Chondrocyte (in vitro differentiated cells): ENCODE data around the gene KISS1R. TPM values are rescaled to one million over a fixed set of nuclear protein-coding genes. Genes with fewer than 3 reads are reported as not detected.

Source experiments
- DNase-seq: peaks from one replicate; pipeline ENCODE4 v3.0.0; 2021; ENCODE audit warnings: mixed read lengths, low spot score
- H3K27ac Mint-ChIP-seq: one replicate; pipeline ENCODE4 v1.8.0; 2021; ENCODE audit warnings: mild to moderate bottlenecking, moderate library complexity, mixed read lengths; ENCODE audit not compliant: unreplicated experiment
- H3K27me3 Mint-ChIP-seq: 2 replicates; pipeline ENCODE4 v1.8.0; 2021; ENCODE audit warnings: low read depth, mixed read lengths
- H3K36me3 Mint-ChIP-seq: 2 replicates; pipeline ENCODE4 v1.8.0; 2021; ENCODE audit warnings: low read depth, mixed read lengths
- H3K4me1 Mint-ChIP-seq: 2 replicates; pipeline ENCODE4 v1.8.0; 2021; ENCODE audit warnings: low read depth, mild to moderate bottlenecking, mixed read lengths
- H3K4me3 Mint-ChIP-seq: one replicate; pipeline ENCODE4 v1.8.0; 2021; ENCODE audit warnings: mild to moderate bottlenecking, moderate library complexity, mixed read lengths; ENCODE audit not compliant: unreplicated experiment
- H3K9me3 Mint-ChIP-seq: 2 replicates; pipeline ENCODE4 v1.8.0; 2021; ENCODE audit warnings: low read depth, mixed read lengths
- CTCF ChIP-seq: fragments of 200-600 bp; sonication (generic); IDR thresholded peaks from 2 replicates; pipeline ENCODE4 v1.5.0; 2021; ENCODE audit warnings: antibody characterized with exemption, mild to moderate bottlenecking, moderate library complexity
- total RNA-seq: library from RNA; stranded (reverse); gene quantifications from 3 replicates; pipeline ENCODE4 v1.2.1, GENCODE V29; 2021

The KISS1R gene
- total RNA-seq, 1 donor from 2014 or later: 0.17 TPM

- no peak for TF ChIP-seq CTCF
- peaks cover 2% of the 10 kb centered on the region for H3K36me3 Mint-ChIP-seq
- peak overlapping the region; percentile 51 for H3K27ac Mint-ChIP-seq
- peak overlapping the region; percentile 54 for H3K4me3 Mint-ChIP-seq
- peaks cover 12% of the 10 kb centered on the region for H3K4me1 Mint-ChIP-seq
- H3K9me3 Mint-ChIP-seq: no peaks in the 10 kb centered on the region
- no peaks in the 10 kb centered on the region for H3K27me3 Mint-ChIP-seq
- no peak for DNase-seq
Measured at GRCh38 chr19:941292-942132, 24.4 kb downstream of the KISS1R start.

- no peak for DNase-seq
- Mint-ChIP-seq H3K27ac (no peak overlapping the region), H3K9me3 (no peaks in the 10 kb centered on the region), H3K4me1 (peaks cover 12% of the 10 kb centered on the region), H3K36me3 (peaks cover 2% of the 10 kb centered on the region), H3K27me3 (no peaks in the 10 kb centered on the region), H3K4me3 (no peak overlapping the region)
- no peak for TF ChIP-seq CTCF
Measured at GRCh38 chr19:942133-942645, 25.1 kb downstream of the KISS1R start.

GRCh38 chr19:943551-944170, 26.5 kb downstream of the KISS1R start:
- Mint-ChIP-seq H3K9me3 (no peaks in the 10 kb centered on the region), H3K36me3 (peaks cover 2% of the 10 kb centered on the region), H3K4me1 (peaks cover 12% of the 10 kb centered on the region), H3K4me3 (no peak overlapping the region), H3K27me3 (no peaks in the 10 kb centered on the region), H3K27ac (no peak overlapping the region)
- DNase-seq: no peak
- TF ChIP-seq CTCF: no peak

GRCh38 chr19:944171-944567, 27.0 kb downstream of the KISS1R start:
- Mint-ChIP-seq H3K27me3 (no peaks in the 10 kb centered on the region), H3K27ac (no peak overlapping the region), H3K9me3 (no peaks in the 10 kb centered on the region), H3K4me3 (no peak overlapping the region), H3K4me1 (peaks cover 12% of the 10 kb centered on the region), H3K36me3 (peaks cover 2% of the 10 kb centered on the region)
- DNase-seq: no peak
- TF ChIP-seq CTCF: no peak

GRCh38 chr19:944663-945241, 27.6 kb downstream of the KISS1R start:
- TF ChIP-seq CTCF: no peak
- H3K4me3 Mint-ChIP-seq: no peak overlapping the region
- H3K9me3 Mint-ChIP-seq: no peaks in the 10 kb centered on the region
- no peak for DNase-seq
- H3K27ac Mint-ChIP-seq: no peak overlapping the region
- no peaks in the 10 kb centered on the region for H3K27me3 Mint-ChIP-seq
- H3K4me1 Mint-ChIP-seq: peaks cover 12% of the 10 kb centered on the region
- peaks cover 2% of the 10 kb centered on the region for H3K36me3 Mint-ChIP-seq
